NCI-H69 (cell line): Measurements from ENCODE around the gene KIRREL1.

Source experiments
- DNase-seq: peaks from one replicate; lab custom pipeline; 2025; lab: John Stamatoyannopoulos, UW

The KIRREL1 gene

DNA sequence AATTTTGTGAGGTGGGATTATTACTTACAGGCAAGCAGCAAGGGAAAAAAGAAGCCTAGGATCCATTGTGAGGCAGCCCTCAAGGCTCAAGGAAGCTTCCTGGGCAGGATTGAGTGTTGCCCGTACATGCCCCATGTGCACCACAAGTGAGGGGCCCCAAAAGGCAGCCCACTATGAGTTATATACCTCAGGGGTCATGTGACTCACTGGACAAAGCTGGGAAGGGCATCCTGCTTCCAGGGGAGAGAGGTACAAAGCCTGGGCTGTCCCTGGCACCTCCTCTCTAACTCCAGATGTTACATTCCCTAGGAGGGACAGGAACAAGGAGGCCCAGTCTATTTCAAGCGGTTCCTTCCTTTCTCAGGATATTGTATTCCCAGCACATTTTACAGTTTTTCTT, 153.3 kb downstream of the KIRREL1 start:
- no peak for DNase-seq

DNA sequence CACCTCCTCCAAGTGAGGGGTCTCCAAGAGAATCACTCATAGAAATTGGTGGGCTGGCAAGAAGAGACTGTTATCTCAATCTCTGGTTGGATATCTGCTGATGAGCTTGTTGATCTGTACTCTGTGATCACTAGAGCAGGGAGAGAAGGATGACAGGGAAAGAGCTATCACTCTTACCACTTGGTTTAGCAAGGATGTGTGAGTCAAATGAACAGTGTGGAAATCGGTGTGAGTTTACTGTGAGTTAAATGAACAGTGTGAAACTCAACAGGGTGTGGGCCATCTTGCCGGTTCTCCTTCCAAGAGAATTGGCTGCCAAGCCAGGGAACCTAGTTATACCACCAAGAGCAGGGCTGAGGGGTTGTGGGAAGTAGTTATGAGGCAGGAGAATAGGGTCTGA, 154.0 kb downstream of the KIRREL1 start:
- DNase-seq: no peak

GRCh38 chr1:158147869-158148268, 154.4 kb downstream of the KIRREL1 start:
- DNase-seq: no peak

- no peak for DNase-seq
Measured at GRCh38 chr1:158148468-158148867, 155.0 kb downstream of the KIRREL1 start.

DNA sequence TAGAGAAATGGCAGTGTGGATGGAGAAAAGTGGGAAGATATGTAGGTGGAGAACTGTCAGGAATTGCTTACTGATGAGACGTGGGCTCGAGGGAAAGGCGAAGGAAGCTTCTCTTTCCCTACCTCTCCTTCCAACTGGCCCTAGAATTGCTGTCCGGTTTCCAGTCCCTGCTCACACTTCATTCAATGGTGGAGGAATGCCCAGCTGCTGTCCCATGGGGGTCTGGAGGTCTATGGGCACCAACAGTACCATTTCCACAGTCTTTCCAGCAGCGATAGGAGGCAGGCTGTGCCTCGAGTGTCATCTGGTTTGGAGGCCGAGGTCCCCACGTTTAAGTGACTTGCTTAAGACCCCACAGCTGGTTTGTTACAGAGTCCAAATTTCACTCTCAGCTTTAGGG, 155.7 kb downstream of the KIRREL1 start:
- no peak for DNase-seq
